Non-pigmented ciliary epithelial cell (primary cell): ENCODE measurements around the gene CD247.

ENCODE experiments used
- DNase-seq: peaks from one replicate; pipeline ENCODE4 v3.0.0-alpha.2; 2010; ENCODE audit warnings: low read depth

Gene CD247

GRCh38 chr1:167463080-167463479, 55.2 kb downstream of the CD247 start:
- DNase-seq: no peak

GRCh38 chr1:167462341-167462740, 56.0 kb downstream of the CD247 start:
- DNase-seq: no peak

- no peak for DNase-seq
Observed at GRCh38 chr1:167460836-167461235, 57.5 kb downstream of the CD247 start.

- no peak for DNase-seq
Observed at GRCh38 chr1:167457936-167458584, 60.3 kb downstream of the CD247 start.

GRCh38 chr1:167456926-167457325, 61.4 kb downstream of the CD247 start:
- DNase-seq: no peak

GRCh38 chr1:167456524-167456923, 61.8 kb downstream of the CD247 start:
- no peak for DNase-seq

GRCh38 chr1:167455786-167456446, 62.4 kb downstream of the CD247 start:
- no peak for DNase-seq

GRCh38 chr1:167454894-167455785, 63.2 kb downstream of the CD247 start:
- DNase-seq: no peak

GRCh38 chr1:167454304-167454893, 63.9 kb downstream of the CD247 start:
- no peak for DNase-seq

- no peak for DNase-seq
Observed at GRCh38 chr1:167453123-167453522, 65.2 kb downstream of the CD247 start.

- DNase-seq: no peak
Observed at GRCh38 chr1:167452483-167452882, 65.8 kb downstream of the CD247 start.

GRCh38 chr1:167450843-167451242, 67.5 kb downstream of the CD247 start:
- DNase-seq: no peak

- DNase-seq: no peak
Observed at GRCh38 chr1:167447521-167448136, 70.7 kb downstream of the CD247 start.

- no peak for DNase-seq
Observed at GRCh38 chr1:167446966-167447365, 71.4 kb downstream of the CD247 start.

GRCh38 chr1:167443757-167444156, 74.6 kb downstream of the CD247 start:
- DNase-seq: no peak

- no peak for DNase-seq
Observed at GRCh38 chr1:167442854-167443565, 75.3 kb downstream of the CD247 start.

GRCh38 chr1:167442142-167442848, 76.0 kb downstream of the CD247 start:
- DNase-seq: peak; percentile 14

GRCh38 chr1:167441222-167441621, 77.1 kb downstream of the CD247 start:
- DNase-seq: no peak

GRCh38 chr1:167440776-167441175, 77.6 kb downstream of the CD247 start:
- no peak for DNase-seq

- no peak for DNase-seq
Observed at GRCh38 chr1:167440345-167440744, 78.0 kb downstream of the CD247 start.
